HG02763 (cell line): ENCODE data around the gene GNG7.
"Not testable (repeated sequence)": the region's sequence is repeated elsewhere in the genome, so short reads cannot be mapped to it uniquely, and the experiment has no call there.

Experiments used
- ATAC-seq: cut with Tn5 transposase; IDR thresholded peaks from one replicate; pipeline ENCODE4 v1.9.1; 2021; ENCODE audit warnings: mild to moderate bottlenecking, moderate library complexity; ENCODE audit not compliant: unreplicated experiment

The GNG7 gene

GRCh38 chr19:2606774-2607173 is 95.7 kb downstream of the GNG7 start:
- not testable (repeated sequence) for ATAC-seq

- not testable (repeated sequence) for ATAC-seq
Measured at GRCh38 chr19:2605889-2606288, 96.6 kb downstream of the GNG7 start.

GRCh38 chr19:2604747-2605329 is 97.7 kb downstream of the GNG7 start:
- no peak for ATAC-seq

- no peak for ATAC-seq
Measured at GRCh38 chr19:2603334-2603733, 99.2 kb downstream of the GNG7 start.

GRCh38 chr19:2602391-2603181 is 99.9 kb downstream of the GNG7 start:
- no peak for ATAC-seq

- no peak for ATAC-seq
Measured at GRCh38 chr19:2600914-2601870, 101.3 kb downstream of the GNG7 start.

GRCh38 chr19:2594319-2594718 is 108.2 kb downstream of the GNG7 start:
- ATAC-seq = no peak

- ATAC-seq = no peak
Measured at GRCh38 chr19:2592824-2593223, 109.7 kb downstream of the GNG7 start.

- no peak for ATAC-seq
Measured at GRCh38 chr19:2591537-2592291, 110.8 kb downstream of the GNG7 start.

GRCh38 chr19:2590630-2591399 is 111.7 kb downstream of the GNG7 start:
- no peak for ATAC-seq

GRCh38 chr19:2589441-2589840 is 113.1 kb downstream of the GNG7 start:
- no peak for ATAC-seq

- no peak for ATAC-seq
Measured at GRCh38 chr19:2588081-2588777, 114.3 kb downstream of the GNG7 start.

GRCh38 chr19:2587001-2587719 is 115.3 kb downstream of the GNG7 start:
- ATAC-seq = no peak

- no peak for ATAC-seq
Measured at GRCh38 chr19:2586196-2586595, 116.3 kb downstream of the GNG7 start.

GRCh38 chr19:2584002-2584401 is 118.5 kb downstream of the GNG7 start:
- no peak for ATAC-seq

- ATAC-seq = no peak
Measured at GRCh38 chr19:2582984-2583956, 119.2 kb downstream of the GNG7 start.

- not testable (repeated sequence) for ATAC-seq
Measured at GRCh38 chr19:2580396-2580795, 122.1 kb downstream of the GNG7 start.
